ENCODE measurements around the gene C17orf100. TPM values are rescaled to one million over a fixed set of nuclear protein-coding genes. Genes with fewer than 3 reads are reported as not detected.

The C17orf100 gene
- total RNA-seq, 1 donor from 2014 or later = 1.3 TPM

DNA sequence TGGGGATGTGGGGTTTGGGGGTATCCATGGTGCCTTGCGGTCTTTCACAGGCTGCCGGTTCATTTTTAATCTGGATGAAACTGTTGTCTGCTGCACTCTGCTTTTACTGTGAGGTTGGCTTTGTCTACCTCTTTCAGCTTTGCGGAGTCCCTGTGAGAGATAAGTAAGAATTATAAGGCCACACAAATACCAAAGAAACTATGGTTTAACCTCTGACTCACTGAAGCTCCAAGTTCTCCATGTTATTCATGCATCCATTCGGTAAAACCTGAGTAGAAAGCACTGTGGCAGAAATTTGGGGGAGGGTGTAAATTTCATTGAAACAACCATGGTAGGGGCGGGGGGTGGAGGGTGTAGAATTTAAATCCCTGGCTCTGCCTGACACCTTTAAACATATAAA is 41.6 kb upstream of the C17orf100 start:
- TF ChIP-seq, protein P1, sequence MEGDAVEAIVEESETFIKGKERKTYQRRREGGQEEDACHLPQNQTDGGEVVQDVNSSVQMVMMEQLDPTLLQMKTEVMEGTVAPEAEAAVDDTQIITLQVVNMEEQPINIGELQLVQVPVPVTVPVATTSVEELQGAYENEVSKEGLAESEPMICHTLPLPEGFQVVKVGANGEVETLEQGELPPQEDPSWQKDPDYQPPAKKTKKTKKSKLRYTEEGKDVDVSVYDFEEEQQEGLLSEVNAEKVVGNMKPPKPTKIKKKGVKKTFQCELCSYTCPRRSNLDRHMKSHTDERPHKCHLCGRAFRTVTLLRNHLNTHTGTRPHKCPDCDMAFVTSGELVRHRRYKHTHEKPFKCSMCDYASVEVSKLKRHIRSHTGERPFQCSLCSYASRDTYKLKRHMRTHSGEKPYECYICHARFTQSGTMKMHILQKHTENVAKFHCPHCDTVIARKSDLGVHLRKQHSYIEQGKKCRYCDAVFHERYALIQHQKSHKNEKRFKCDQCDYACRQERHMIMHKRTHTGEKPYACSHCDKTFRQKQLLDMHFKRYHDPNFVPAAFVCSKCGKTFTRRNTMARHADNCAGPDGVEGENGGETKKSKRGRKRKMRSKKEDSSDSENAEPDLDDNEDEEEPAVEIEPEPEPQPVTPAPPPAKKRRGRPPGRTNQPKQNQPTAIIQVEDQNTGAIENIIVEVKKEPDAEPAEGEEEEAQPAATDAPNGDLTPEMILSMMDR (IDR thresholded peaks at IDR 0.05) = no peak
- Histone ChIP-seq H3K9me3 (no peaks in the 10 kb centered on the region), H3K27me3 (no peaks in the 10 kb centered on the region), H3K36me3 (peaks cover 64% of the 10 kb centered on the region), H3K4me1 (no peaks in the 10 kb centered on the region), H3K4me3 (no peak overlapping the region), H3K27ac (no peak overlapping the region)
- intact Hi-C loops (cut with DNase I) = no loop called here
- ATAC-seq = no peak
- DNase-seq = no peak

DNA sequence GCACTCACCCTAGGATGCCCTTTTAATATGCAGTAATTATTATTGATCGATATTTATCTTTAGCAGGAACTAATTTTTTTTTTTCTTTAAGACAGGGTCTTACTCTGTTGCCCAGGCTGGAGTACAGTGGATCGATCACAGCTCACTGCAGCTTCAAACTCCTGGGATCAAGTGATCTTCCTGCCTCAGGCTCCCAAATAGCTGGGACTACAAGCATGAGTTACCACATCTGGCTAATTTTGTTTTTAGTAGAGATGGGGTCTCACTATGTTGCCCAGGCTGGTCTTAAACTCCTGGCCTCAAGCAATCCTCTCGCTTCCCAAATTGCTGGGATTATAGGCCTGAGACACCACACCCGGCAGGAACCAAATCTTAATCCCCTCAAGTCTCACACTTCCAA is 40.3 kb upstream of the C17orf100 start:
- Histone ChIP-seq H3K9me3 (no peaks in the 10 kb centered on the region), H3K27me3 (no peaks in the 10 kb centered on the region), H3K4me3 (no peak overlapping the region), H3K4me1 (no peaks in the 10 kb centered on the region), H3K36me3 (peaks cover 52% of the 10 kb centered on the region), H3K27ac (no peak overlapping the region)
- DNase-seq = no peak
- intact Hi-C loops (cut with DNase I) = no loop called here
- no peak for ATAC-seq
- TF ChIP-seq, protein P1 (IDR thresholded peaks at IDR 0.05) = no peak

DNA sequence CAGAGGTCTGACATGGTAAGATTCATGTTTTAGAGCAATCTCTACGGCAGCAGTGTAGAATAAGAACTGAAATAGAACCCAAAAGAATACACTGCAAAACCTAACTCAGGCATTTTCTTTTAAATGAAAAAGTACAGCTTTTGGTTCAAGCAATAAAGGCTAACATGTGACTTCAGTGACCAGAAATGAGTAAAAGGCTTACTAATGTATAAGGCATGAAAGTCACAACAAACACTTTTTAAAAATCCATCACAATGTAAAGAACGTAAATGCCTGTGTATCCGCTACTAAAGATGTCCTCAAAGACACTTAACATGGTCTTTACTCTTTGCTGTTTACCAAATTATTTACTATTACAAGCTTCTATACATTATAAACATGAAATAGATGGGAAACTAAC is 27.6 kb upstream of the C17orf100 start:
- H3K27me3 ChIP-seq = no peaks in the 10 kb centered on the region

DNA sequence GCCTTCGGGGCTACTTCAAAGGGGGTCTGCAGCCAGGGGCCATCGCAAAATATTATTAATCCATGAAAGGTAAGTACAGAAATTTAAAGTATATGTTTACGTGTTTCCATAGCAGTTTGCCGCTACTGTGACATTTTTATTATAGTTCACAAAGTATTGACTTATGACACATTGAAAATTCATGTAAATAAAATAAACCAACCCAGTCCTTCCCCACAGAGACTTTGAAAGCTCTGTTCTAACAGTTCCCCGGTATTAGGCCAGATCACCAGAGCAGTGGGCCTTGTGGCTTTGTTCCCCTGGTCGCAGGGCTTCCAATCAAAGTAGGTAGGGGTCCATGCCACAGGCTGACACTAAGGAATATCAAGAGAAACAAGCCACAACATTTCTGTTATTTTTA is 24.9 kb upstream of the C17orf100 start:
- Histone ChIP-seq H3K4me1 (no peaks in the 10 kb centered on the region), H3K36me3 (peaks cover 80% of the 10 kb centered on the region), H3K9me3 (no peaks in the 10 kb centered on the region), H3K4me3 (no peak overlapping the region), H3K27me3 (no peaks in the 10 kb centered on the region), H3K27ac (no peak overlapping the region)
- ATAC-seq = no peak
- intact Hi-C loops (cut with DNase I) = no loop called here
- TF ChIP-seq, protein P1 (IDR thresholded peaks at IDR 0.05) = no peak
- no peak for DNase-seq

More for the DNA sequence above, 27.6 kb upstream of the C17orf100 start:
- no peak overlapping the region for H3K27ac ChIP-seq
- TF ChIP-seq, protein P1 (IDR thresholded peaks at IDR 0.05) = no peak
- no peaks in the 10 kb centered on the region for H3K4me1 ChIP-seq
- DNase-seq (no peak), ATAC-seq (no peak)
- H3K9me3 ChIP-seq = no peaks in the 10 kb centered on the region
- peaks cover 87% of the 10 kb centered on the region for H3K36me3 ChIP-seq
- H3K4me3 ChIP-seq = no peak overlapping the region
- intact Hi-C loops (cut with DNase I) = no loop called here

DNA sequence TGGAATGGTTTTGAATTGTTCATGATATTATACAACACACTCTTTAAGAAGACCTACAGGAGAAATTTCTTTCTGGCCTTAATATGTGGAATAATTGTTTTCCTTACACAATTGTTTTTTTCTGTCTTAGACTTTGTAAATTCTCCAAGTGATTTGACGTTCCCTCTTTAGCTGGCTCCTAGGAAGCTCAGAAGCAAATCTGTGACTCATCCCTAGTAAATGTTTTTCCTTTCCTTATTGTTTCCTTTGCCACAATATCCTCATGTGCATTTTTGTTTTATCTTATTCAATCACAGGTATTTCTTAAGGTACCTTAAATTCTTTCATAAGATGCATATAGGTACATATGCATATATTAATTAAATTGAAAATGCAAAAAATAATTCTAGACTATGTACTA is 24.5 kb upstream of the C17orf100 start:
- no peak for DNase-seq
- Histone ChIP-seq H3K36me3 (peaks cover 80% of the 10 kb centered on the region), H3K9me3 (no peaks in the 10 kb centered on the region), H3K27me3 (no peaks in the 10 kb centered on the region), H3K4me3 (no peak overlapping the region), H3K4me1 (no peaks in the 10 kb centered on the region), H3K27ac (no peak overlapping the region)
- TF ChIP-seq, protein P1 (IDR thresholded peaks at IDR 0.05) = no peak
- intact Hi-C loops (cut with DNase I) = no loop called here
- ATAC-seq = no peak

DNA sequence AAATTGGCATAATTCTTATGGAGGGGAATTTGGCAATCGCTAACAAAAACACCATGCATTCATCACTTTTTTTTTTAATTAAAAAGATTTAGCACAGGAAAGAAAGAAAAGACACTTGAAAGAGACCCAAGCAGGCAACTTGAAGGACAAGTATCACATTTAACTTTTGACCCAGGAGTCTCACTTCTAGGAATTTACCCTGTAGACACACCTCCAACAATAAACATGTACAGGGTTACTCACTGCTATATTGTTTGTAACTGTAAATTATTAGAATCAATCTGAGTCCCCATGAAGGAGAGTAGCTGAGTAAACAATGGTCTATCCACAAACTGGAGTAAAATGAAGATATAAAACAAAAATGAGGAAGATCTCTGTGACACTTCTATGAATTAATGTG is 21.2 kb upstream of the C17orf100 start:
- no peak for ATAC-seq
- intact Hi-C loops (cut with DNase I) = no loop called here
- no peak for DNase-seq
- H3K4me3 ChIP-seq = no peak overlapping the region
- no peaks in the 10 kb centered on the region for H3K9me3 ChIP-seq
- no peaks in the 10 kb centered on the region for H3K4me1 ChIP-seq
- H3K27ac ChIP-seq = no peak overlapping the region
- H3K27me3 ChIP-seq = no peaks in the 10 kb centered on the region
- TF ChIP-seq, protein P1 (IDR thresholded peaks at IDR 0.05) = no peak
- peaks cover 78% of the 10 kb centered on the region for H3K36me3 ChIP-seq

All from upper lobe of right lung (tissue), 1 donor.